Measurements from ENCODE around the gene TMOD2.

DNA sequence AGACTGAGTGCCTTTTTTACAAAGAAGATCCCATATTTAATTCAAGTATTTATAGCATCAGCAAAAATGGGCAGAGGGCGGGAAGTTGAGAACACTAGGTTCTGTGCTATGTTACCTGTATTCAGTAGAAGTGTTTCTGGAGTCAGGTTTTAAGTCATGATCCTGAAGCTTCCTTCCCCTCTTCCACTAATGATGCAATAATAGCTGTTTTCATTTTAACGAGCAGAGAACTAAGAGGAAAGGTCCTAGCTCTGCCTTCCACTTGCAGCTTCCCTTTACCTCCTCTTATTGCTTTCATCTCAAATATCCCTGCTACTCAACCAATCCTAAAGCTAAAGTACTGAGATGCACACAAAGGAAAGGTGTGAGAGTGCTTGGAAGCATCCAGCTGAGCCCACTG, 61.2 kb downstream of the TMOD2 start:
- TF ChIP-seq, protein P1, sequence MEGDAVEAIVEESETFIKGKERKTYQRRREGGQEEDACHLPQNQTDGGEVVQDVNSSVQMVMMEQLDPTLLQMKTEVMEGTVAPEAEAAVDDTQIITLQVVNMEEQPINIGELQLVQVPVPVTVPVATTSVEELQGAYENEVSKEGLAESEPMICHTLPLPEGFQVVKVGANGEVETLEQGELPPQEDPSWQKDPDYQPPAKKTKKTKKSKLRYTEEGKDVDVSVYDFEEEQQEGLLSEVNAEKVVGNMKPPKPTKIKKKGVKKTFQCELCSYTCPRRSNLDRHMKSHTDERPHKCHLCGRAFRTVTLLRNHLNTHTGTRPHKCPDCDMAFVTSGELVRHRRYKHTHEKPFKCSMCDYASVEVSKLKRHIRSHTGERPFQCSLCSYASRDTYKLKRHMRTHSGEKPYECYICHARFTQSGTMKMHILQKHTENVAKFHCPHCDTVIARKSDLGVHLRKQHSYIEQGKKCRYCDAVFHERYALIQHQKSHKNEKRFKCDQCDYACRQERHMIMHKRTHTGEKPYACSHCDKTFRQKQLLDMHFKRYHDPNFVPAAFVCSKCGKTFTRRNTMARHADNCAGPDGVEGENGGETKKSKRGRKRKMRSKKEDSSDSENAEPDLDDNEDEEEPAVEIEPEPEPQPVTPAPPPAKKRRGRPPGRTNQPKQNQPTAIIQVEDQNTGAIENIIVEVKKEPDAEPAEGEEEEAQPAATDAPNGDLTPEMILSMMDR (IDR thresholded peaks at IDR 0.05; ENCODE audit: insufficient read depth, low read depth, low read length), result no peak
- no peak for TF ChIP-seq EZH2 (IDR thresholded peaks at IDR 0.05; ENCODE audit: insufficient read depth, low read length)

All from astrocyte (in vitro differentiated cells and primary cell).